HG03521 (cell line): ENCODE measurements around the gene SPARC.
A peak's percentile ranks its signal among the peaks of the same experiment; 100 is the strongest.
"Not testable (repeated sequence)": the region's sequence is repeated elsewhere in the genome, so short reads cannot be mapped to it uniquely, and the experiment has no call there.

Experiments used
- ATAC-seq: cut with Tn5 transposase; IDR thresholded peaks from one replicate; pipeline ENCODE4 v1.9.1; 2021; ENCODE audit warnings: mild to moderate bottlenecking, moderate library complexity; ENCODE audit not compliant: unreplicated experiment

The SPARC gene

DNA sequence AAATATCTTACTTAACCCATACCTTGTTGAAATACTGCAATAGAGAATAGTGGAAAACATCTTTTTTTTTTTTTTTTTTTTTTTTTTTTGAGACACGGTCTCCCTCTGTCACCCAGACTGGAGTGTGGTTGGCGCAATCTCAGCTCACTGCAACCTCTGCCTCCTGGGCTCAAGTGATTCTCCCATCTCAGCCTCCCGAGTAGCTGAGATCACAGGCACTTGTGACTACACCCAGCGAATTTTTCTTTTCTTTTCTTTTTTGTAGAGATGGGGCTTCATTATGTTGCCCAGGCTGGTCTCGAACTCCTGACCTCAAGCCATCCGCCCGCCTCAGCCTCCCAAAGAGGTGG is 6.6 kb downstream of the SPARC start:
- ATAC-seq, result not testable (repeated sequence)

DNA sequence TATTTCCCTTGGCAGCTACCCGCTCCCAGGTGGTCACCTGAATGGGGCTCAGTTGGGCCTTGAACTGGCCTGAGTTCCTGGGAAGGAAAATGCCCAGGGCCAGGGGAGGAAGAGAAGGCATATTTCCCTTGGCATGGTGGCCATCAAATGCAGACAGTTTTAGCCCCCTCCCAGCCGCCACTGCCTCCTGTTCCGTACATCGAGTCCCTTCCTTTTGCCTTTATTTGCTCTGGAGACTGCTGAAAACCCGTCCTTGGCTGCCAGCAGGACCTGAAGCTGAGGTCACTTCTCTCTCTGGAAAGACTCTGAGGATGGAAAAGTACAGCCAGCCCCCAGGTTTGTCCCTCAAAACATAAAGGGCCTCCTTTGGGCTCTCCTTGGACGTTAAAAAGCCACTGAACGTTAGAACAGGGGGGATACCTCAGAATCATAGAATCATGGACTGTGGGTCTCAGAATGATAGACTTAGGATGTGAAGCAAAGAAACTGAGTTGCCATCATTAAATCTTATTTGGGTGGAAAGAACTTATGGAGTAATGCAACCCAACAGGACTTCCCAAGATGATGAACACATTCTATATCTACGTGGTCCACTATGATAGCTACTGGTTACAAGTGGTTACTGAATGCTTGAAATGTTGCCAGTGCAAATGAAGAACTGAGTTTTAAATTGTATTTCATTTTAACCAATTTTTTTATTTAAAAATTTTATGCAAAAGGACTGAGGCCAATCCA is 7.1 kb downstream of the SPARC start:
- ATAC-seq, result no peak

- ATAC-seq, result no peak
Measured at GRCh38 chr5:151678713-151679112, 8.0 kb downstream of the SPARC start.

GRCh38 chr5:151677776-151678545 is 8.8 kb downstream of the SPARC start:
- ATAC-seq, result no peak

- no peak for ATAC-seq
Measured at GRCh38 chr5:151676719-151677118, 10.0 kb downstream of the SPARC start.

- no peak for ATAC-seq
Measured at GRCh38 chr5:151676314-151676712, 10.4 kb downstream of the SPARC start.

- no peak for ATAC-seq
Measured at GRCh38 chr5:151675611-151676313, 11.0 kb downstream of the SPARC start.

DNA sequence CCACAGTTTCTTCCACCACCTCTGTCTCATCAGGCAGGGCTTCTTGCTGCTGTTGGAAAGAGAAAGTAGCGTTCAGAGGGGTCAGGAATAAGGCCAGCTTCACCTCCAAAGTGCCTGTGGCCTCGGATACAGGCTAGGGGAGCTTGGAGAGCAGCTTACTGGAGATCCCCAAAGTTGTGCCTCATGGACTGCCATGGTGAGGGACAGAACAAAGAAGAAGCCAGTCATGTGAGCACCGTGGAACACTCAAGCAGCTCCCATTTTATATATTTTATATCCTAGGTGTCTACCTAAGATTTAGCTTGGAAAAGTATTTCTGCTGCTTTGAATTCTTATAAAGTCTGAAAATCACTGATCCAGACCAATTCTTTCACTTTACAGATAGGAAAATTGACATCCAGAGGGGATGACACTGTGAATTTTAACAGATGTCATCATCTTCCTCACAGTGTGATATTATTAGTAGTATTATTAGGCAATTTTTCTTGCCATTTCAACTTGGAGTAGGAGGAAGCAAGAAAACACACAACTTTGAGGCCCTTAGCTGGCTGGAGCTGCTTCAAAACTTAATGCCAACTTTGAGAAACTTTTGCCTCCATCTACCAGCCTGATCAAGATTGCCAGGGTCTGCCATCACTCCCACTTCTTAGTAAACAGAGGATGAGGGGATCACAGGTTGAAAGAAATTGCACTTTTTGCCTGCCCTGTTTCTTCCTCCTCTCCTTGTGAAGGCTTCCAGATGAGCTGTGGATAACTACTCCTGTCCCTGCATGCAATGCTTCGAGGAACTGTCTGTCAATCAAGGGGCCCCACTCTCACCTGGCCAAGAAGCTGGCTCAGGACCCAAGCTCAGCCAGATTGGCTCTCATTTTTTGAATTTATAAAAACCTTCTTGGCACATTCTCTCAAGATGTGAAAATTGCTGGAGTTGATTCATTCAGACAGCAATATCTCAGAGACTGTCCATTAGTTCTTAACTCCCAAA is 11.8 kb downstream of the SPARC start:
- ATAC-seq, result no peak

DNA sequence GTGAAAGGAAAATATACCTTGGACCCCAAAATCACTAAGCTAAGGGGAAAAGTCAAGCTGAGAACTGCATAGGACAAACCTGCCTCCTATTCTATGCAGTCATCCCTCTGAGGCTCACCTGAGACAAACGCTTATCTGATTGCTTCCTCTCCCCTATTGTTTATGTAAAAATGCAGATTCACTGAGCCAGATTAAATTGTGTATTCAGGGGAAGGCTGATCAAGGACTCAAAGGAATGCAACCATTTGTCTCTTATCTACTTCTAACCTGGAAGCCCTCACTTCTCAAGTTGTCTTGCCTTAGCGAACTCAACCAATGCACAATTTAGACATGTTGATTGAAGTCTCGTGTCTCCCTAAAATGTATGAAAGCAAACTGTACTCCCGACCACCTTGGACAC is 13.3 kb downstream of the SPARC start:
- ATAC-seq, result no peak

- ATAC-seq, result no peak
Measured at GRCh38 chr5:151672516-151672915, 14.2 kb downstream of the SPARC start.

- no peak for ATAC-seq
Measured at GRCh38 chr5:151671950-151672349, 14.8 kb downstream of the SPARC start.

- no peak for ATAC-seq
Measured at GRCh38 chr5:151670953-151671636, 15.6 kb downstream of the SPARC start.

DNA sequence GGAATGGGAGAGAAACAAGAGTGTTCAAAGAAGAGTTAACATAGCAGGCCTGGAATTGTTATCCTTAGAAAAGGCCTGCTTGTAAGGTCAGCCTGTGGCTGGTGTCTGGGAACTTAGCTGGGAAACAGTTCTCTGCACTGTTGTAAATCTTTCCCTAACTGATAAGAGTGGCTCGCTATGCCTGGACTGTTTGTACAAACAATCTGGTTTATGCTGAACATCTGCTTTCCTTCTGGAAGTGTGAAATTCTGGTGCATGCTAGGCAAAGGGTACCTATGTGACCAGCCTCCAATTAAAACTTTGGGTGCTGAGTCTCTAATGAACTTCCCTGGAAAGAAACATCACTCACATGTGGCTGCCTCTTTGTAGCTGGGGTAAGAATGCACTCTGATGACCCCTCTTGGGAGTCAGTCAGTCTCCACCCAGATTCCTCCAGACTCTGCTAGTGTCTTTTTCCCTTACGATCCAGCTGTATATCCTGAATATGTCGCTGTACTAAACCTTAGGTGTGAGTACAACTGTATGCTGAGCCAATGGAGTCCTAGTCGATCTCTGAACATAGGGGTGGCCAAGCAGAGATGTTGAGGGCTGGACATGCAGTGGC is 16.5 kb downstream of the SPARC start:
- no peak for ATAC-seq

GRCh38 chr5:151667083-151667482 is 19.6 kb downstream of the SPARC start:
- no peak for ATAC-seq

- no peak for ATAC-seq
Measured at GRCh38 chr5:151665613-151666012, 21.1 kb downstream of the SPARC start.

DNA sequence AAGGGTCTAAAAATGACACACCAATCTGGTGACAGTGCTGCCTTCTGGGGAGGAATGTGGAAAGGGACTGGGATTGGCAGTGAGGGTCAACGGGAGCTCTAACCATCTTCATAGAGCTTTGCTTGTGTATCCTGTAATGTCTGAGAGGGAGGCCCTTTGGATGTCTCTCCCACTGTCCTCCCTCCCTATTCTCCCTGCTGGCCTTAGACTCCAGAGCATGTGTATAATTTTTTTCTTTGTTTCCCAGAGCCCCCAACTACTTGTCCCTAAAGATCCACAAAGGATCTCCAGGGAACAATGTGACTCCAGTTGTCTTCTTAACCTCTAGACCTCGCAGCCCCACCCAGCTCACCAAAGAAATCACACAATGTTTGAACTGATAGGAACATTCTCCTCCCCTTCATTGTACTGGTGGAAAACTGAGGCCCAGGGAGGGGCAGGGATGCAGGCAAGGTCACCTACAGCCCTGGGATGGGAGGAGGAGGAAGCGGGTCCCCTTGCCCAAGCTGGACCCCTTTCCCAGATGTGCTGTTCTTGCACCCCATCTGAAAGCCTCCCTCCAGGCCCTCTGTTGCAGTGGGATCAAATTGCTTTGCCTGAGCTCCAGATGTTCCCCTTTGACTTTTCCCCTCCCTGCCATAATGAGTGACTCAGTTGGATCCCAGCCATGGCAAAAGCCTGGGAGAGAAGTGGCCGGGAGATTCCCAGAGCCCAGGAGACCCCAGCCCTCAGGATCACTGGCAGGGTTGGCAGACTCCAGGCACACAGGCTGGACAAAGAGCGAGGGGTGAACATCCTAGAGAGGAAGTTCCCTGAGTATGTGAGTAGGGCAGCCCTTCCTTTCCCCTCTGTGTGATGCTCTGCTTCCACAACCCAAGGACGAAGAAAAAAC is 21.8 kb downstream of the SPARC start:
- no peak for ATAC-seq

DNA sequence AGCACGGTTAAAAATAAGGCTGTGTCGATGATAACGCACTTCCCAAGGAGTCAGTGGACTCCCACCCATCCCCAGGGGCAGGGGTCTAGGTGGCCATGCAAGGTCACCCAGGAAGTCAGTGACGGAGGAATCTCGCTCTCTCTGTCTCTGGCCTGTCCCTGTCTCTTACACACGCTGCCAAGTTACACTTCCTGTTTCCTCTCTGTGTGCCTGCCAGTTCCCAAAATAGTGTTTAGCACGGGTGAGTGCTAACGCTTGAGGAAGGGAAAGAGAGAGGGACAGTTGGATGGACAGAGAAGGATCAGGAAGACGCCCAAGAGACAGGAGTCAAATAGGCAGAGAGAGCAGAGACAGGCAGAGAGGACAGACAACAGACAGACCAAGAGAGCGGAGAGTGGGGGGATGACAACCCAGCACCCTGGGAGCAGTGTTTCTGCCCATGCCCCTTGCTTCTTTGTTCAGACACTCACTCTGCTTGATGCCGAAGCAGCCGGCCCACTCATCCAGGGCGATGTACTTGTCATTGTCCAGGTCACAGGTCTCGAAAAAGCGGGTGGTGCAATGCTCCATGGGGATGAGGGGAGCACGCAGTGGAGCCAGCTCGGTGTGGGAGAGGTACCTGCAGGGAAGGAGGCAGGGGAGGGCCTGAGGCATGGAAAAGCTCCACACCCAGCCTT is 23.0 kb downstream of the SPARC start:
- ATAC-seq, result no peak

- ATAC-seq, result peak; percentile 30
Measured at GRCh38 chr5:151662805-151663204, 23.9 kb downstream of the SPARC start.
